ELF-1 (cell line): ENCODE results near the gene PTPRM.

ENCODE experiments used
- DNase-seq: peaks from one replicate; pipeline ENCODE4 v3.0.0-alpha.2; 2016; ENCODE audit warnings: low read depth, low spot score

Gene PTPRM

GRCh38 chr18:7896161-7896560, 329.0 kb downstream of the PTPRM start:
- no peak for DNase-seq

- no peak for DNase-seq
These were observed 329.8 kb downstream of the PTPRM start for GRCh38 chr18:7896805-7897518.

- DNase-seq = no peak
These were observed 331.1 kb downstream of the PTPRM start for GRCh38 chr18:7898181-7898580.

GRCh38 chr18:7899078-7899477, 332.0 kb downstream of the PTPRM start:
- DNase-seq = no peak

GRCh38 chr18:7900091-7900490, 333.0 kb downstream of the PTPRM start:
- no peak for DNase-seq

GRCh38 chr18:7901657-7902056, 334.5 kb downstream of the PTPRM start:
- DNase-seq = no peak

GRCh38 chr18:7902399-7902839, 335.3 kb downstream of the PTPRM start:
- DNase-seq = no peak

GRCh38 chr18:7904529-7904928, 337.4 kb downstream of the PTPRM start:
- DNase-seq = no peak

GRCh38 chr18:7908681-7909299, 341.7 kb downstream of the PTPRM start:
- DNase-seq = no peak

- no peak for DNase-seq
These were observed 347.9 kb downstream of the PTPRM start for GRCh38 chr18:7914834-7915670.

- no peak for DNase-seq
These were observed 351.6 kb downstream of the PTPRM start for GRCh38 chr18:7918701-7919100.

- no peak for DNase-seq
These were observed 352.4 kb downstream of the PTPRM start for GRCh38 chr18:7919565-7919964.

- DNase-seq = no peak
These were observed 354.9 kb downstream of the PTPRM start for GRCh38 chr18:7921938-7922587.

- no peak for DNase-seq
These were observed 356.0 kb downstream of the PTPRM start for GRCh38 chr18:7923105-7923504.

GRCh38 chr18:7924616-7925015, 357.5 kb downstream of the PTPRM start:
- DNase-seq = peak; percentile 8

- DNase-seq = peak; percentile 10
These were observed 359.4 kb downstream of the PTPRM start for GRCh38 chr18:7926526-7926925.

GRCh38 chr18:7927119-7927518, 360.0 kb downstream of the PTPRM start:
- DNase-seq = no peak

- peak; percentile 40 for DNase-seq
These were observed 364.6 kb downstream of the PTPRM start for GRCh38 chr18:7931763-7932162.

GRCh38 chr18:7937268-7937667, 370.2 kb downstream of the PTPRM start:
- no peak for DNase-seq

- DNase-seq = no peak
These were observed 372.4 kb downstream of the PTPRM start for GRCh38 chr18:7939521-7939920.

GRCh38 chr18:7940379-7940778, 373.3 kb downstream of the PTPRM start:
- peak; percentile 16 for DNase-seq

- peak; percentile 12 for DNase-seq
These were observed 373.9 kb downstream of the PTPRM start for GRCh38 chr18:7940971-7941370.
